Heart left ventricle (tissue), 16 donors: ENCODE results near the gene BLCAP. TPM values are rescaled to one million over a fixed set of nuclear protein-coding genes. Genes with fewer than 3 reads are reported as not detected.

Experiments
- ATAC-seq, 4 donors: fragments of 200-7000 bp; cut with Tn5 transposase; one replicate each; pipeline ENCODE4 v1.9.1; 2020 to 2022; ENCODE audit warnings: moderate library complexity in 4 of 4, mild to moderate bottlenecking in 3 of 4, moderate number of reproducible peaks in 1 of 4
- DNase-seq, 5 donors: peaks; one replicate each; pipeline ENCODE4 v3.0.0-alpha.2; 2020
- H3K27ac ChIP-seq, 12 donors: fragments of 200-600 bp; sonication (generic) in 4 of 12; one replicate each; pipeline versions ENCODE4 v1.5.0 to v1.8.0; 2016 to 2022; ENCODE audit warnings: mild to moderate bottlenecking in 2 of 12
- H3K27me3 ChIP-seq, 9 donors: fragments of 200-600 bp; sonication (generic) in 2 of 9; one replicate each; pipeline versions ENCODE4 v1.5.1 to v1.8.0; 2016 to 2022; ENCODE audit warnings: mild to moderate bottlenecking in 3 of 9
- H3K36me3 ChIP-seq, 9 donors: fragments of 200-600 bp; sonication (generic) in 2 of 9; one replicate each; pipeline versions ENCODE4 v1.5.0 to v1.8.0; 2018 to 2022; ENCODE audit warnings: mild to moderate bottlenecking in 2 of 9
- H3K4me1 ChIP-seq, 12 donors: fragments of 200-600 bp; sonication (generic) in 4 of 12; one replicate each; pipeline versions ENCODE4 v1.5.0 to v1.8.0; 2016 to 2022; ENCODE audit warnings: mild to moderate bottlenecking in 3 of 12
- H3K4me3 ChIP-seq, 12 donors: fragments of 200-600 bp; sonication (generic) in 4 of 12; one replicate each; pipeline versions ENCODE4 v1.5.0 to v1.8.0; 2017 to 2022; ENCODE audit warnings: mild to moderate bottlenecking in 9 of 12, moderate library complexity in 4 of 12
- H3K9me3 ChIP-seq, 12 donors: fragments of 200-600 bp; sonication (generic) in 4 of 12; one replicate each; pipeline versions ENCODE4 v1.5.0 to v1.8.0; 2016 to 2022; ENCODE audit warnings: mild to moderate bottlenecking in 1 of 12
- CTCF ChIP-seq, 12 donors: fragments of 200-600 bp; sonication (generic) in 4 of 12; IDR thresholded peaks; one replicate each; pipeline versions ENCODE4 v1.5.0 to v1.8.0; 2018 to 2022; ENCODE audit warnings: antibody characterized with exemption in 12 of 12, mild to moderate bottlenecking in 5 of 12
- POLR2A ChIP-seq, 2 donors: fragments of 450-650 bp; IDR thresholded peaks; one replicate each; pipeline ENCODE4 v1.6.1; 2017; ENCODE audit warnings: antibody characterized with exemption in 2 of 2, mild to moderate bottlenecking in 2 of 2, moderate library complexity in 2 of 2
- WGBS, 4 donors: extraction: QIAGEN DNeasy Blood & Tissue Kit in 2 of 4; methylation state at CpG; one replicate each; pipeline versions ENCODE4 v1.1.5 to v1.1.7; 2013 to 2018; 5-methylcytosine and 5-hydroxymethylcytosine counted together
- intact Hi-C, 10 donors: fragments of 100-400 bp; cut with DNase I; formaldehyde crosslinking; loops; one replicate each; pipeline versions ENCODE4 v1.11.1 to v1.14.2; 2022
- polyA plus RNA-seq, 2 donors: library from polyadenylated mRNA; stranded (reverse); fragments of 200-250 nt; gene quantifications; one replicate each; pipeline ENCODE4 v1.2.3, GENCODE V29; 2013
- total RNA-seq, 9 donors: library from RNA; depleted of rRNA in 2 of 9; stranded (reverse); fragments of >200 nt in 2 of 9; fragmentation: NEBNext Ultra II Directional in 3 of 9; extraction: Animal tissue kit (Norgen Biotek cat#: 25700) in 3 of 9; gene quantifications; one replicate each; pipeline versions ENCODE4 v1.1.0 to v1.2.4, GENCODE V29; 2016 to 2023
- donor health status: ischemic (EF 13 %, LVEDD 7.1; RV severe dilation, severe dysfunction).
- donor health status: healthy with polysubstance abuse.
- donor health status: DM: no; HTN: yes; CAD: no.
- donor health status: DM: no; HTN: no; CAD: no.
- donor health status: ischemic (EF 25% LVEDD 6.9; RV normal size, moderate dysfunction).
- donor health status: ischemic (EF 25% LVEDD 5.7; RV mildly dilated, moderate dysfunction).
- donor health status: healthy.
- donor health status: DM: yes; HTN: yes; CAD: no.
- donor health status: ischemic (EF 35%, LVEDD 5.7; RV mildly dilated, moderate dysfunction).
- donor health status: nonischemic (EF 11% LVEDD 7.7; RV severe dilation, severe dysfunction).
- donor health status: DM: yes; HTN: yes; CAD: no.
- donor health status: PGD.
- donor health status: ischemic (EF 29% LVEDD 5.4; RV normal size, mild dysfunction).
- donor health status: nonischemic (EF 23%, LVEDD 6.1; RV moderate dilation, normal function).

Gene BLCAP
- total and polyA plus RNA-seq, 11 donors = 66.7 to 99.5 (median 81.7) TPM

GRCh38 chr20:37567671-37568588 lies 40.3 kb upstream of the BLCAP start:
- intact Hi-C loops = loop anchor here in 7 of 10 donors (5.0 to 10.0 kb wide), 8 partner anchors 424 to 757 kb away; partner anchors contain the start of genes RPRD1B (in 1 of the 7) and TTI1 (in 1 of the 7)
- TF ChIP-seq CTCF (IDR thresholded peaks at IDR 0.05) (no peak), POLR2A (IDR thresholded peaks at IDR 0.05) (no peak)
- ATAC-seq = no peak
- no peak for DNase-seq
- Histone ChIP-seq H3K4me1 (peaks cover 0 to 8% (median 2%) of the 10 kb centered on the region in 12 donors), H3K9me3 (no peaks in the 10 kb centered on the region), H3K27ac (no peak overlapping the region), H3K4me3 (no peak overlapping the region), H3K27me3 (peaks cover 3 to 64% (median 33%) of the 10 kb centered on the region in 9 donors), H3K36me3 (no peaks in the 10 kb centered on the region)
- whole genome bisulfite sequencing, 4 donors = 2 to 5% (median 4%) methylated on average over 13 of the region's 13 CpGs

- Histone ChIP-seq H3K27me3 (peaks cover 3 to 63% (median 35%) of the 10 kb centered on the region in 9 donors), H3K4me3 (no peak overlapping the region)
- intact Hi-C loops = loop anchor here in 7 of 10 donors (5.0 to 10.0 kb wide), 8 partner anchors 425 to 758 kb away; partner anchors contain the start of genes RPRD1B (in 1 of the 7) and TTI1 (in 1 of the 7)
These were observed 39.6 kb upstream of the BLCAP start for GRCh38 chr20:37567331-37567665.

GRCh38 chr20:37566590-37567330 lies 39.1 kb upstream of the BLCAP start:
- peaks cover 0 to 8% (median 2%) of the 10 kb centered on the region in 12 donors for H3K4me1 ChIP-seq
- no peaks in the 10 kb centered on the region for H3K9me3 ChIP-seq
- ATAC-seq (no peak), DNase-seq (no peak)
- 63 to 73% (median 67%) methylated on average over 4 to 5 of the region's 5 CpGs for WGBS, 4 donors
- H3K27ac ChIP-seq = no peak overlapping the region
- peaks cover 3 to 64% (median 35%) of the 10 kb centered on the region in 9 donors for H3K27me3 ChIP-seq
- intact Hi-C loops = loop anchor here in 7 of 10 donors (5.0 to 10.0 kb wide), 8 partner anchors 426 to 758 kb away; partner anchors contain the start of genes RPRD1B (in 1 of the 7) and TTI1 (in 1 of the 7)
- no peaks in the 10 kb centered on the region for H3K36me3 ChIP-seq
- H3K4me3 ChIP-seq = no peak overlapping the region
- TF ChIP-seq CTCF (IDR thresholded peaks at IDR 0.05) (no peak), POLR2A (IDR thresholded peaks at IDR 0.05) (no peak)

More at GRCh38 chr20:37567331-37567665, 39.6 kb upstream of the BLCAP start:
- H3K36me3 ChIP-seq = no peaks in the 10 kb centered on the region
- H3K4me1 ChIP-seq = peaks cover 0 to 8% (median 2%) of the 10 kb centered on the region in 12 donors
- H3K9me3 ChIP-seq = no peaks in the 10 kb centered on the region
- no peak for DNase-seq
- no peak for ATAC-seq
- TF ChIP-seq CTCF (IDR thresholded peaks at IDR 0.05) (no peak), POLR2A (IDR thresholded peaks at IDR 0.05) (no peak)
- 13 to 18% (median 16%) methylated on average over 7 of the region's 7 CpGs for WGBS, 4 donors
- H3K27ac ChIP-seq = no peak overlapping the region
